ENCODE results near the gene IL1RN. TPM values are rescaled to one million over a fixed set of nuclear protein-coding genes. Genes with fewer than 3 reads are reported as not detected.
"Not testable (repeated sequence)": the region's sequence is repeated elsewhere in the genome, so short reads cannot be mapped to it uniquely, and the experiment has no call there.

The IL1RN gene
- total RNA-seq, 1 experiment from 2014 or later: not detected

GRCh38 chr2:113096842-113097618, 30.4 kb upstream of the IL1RN start:
- H3K36me3 ChIP-seq (ENCODE audit: control insufficient read depth, insufficient read depth, low read length); BruUV-seq (replicated peaks); intact Hi-C loops (cut with micrococcal nuclease; ENCODE audit: unreplicated experiment); H3K9me3 ChIP-seq (ENCODE audit: control insufficient read depth, insufficient read depth, low read depth, low read length); ATAC-seq; POLR2A ChIA-PET; H3K4me1 ChIP-seq (ENCODE audit: control insufficient read depth, insufficient read depth, low read length); H3K4me3 ChIP-seq (ENCODE audit: low read depth in 2 of 2, low read length in 2 of 2); CTCF ChIA-PET; DNase-seq (ENCODE audit: low read depth, low spot score); H3K27ac ChIP-seq (ENCODE audit: low read length); in situ Hi-C loops (cut with HindIII; ENCODE audit: low pct_unique_long_range_greater_than_20kb, low sequenced_read_pairs); H3K27me3 ChIP-seq (ENCODE audit: control insufficient read depth, insufficient read depth, low read length): not testable (repeated sequence)

GRCh38 chr2:113098041-113098440, 29.4 kb upstream of the IL1RN start:
- H3K27ac ChIP-seq (ENCODE audit: low read length): no peak overlapping the region
- no peaks in the 10 kb centered on the region for H3K4me1 ChIP-seq (ENCODE audit: control insufficient read depth, insufficient read depth, low read length)
- ATAC-seq: no peak
- TF ChIP-seq TCF7L2 (IDR thresholded peaks at IDR 0.05; ENCODE audit: low read depth, low read length) (no peak), CTCF (IDR thresholded peaks at IDR 0.05) (no peak), POLR2AphosphoS5 (IDR thresholded peaks at IDR 0.05; ENCODE audit: low read depth, low read length) (no peak), SIN3A (IDR thresholded peaks at IDR 0.05; ENCODE audit: borderline replicate concordance, insufficient read depth, low read depth, low read length) (no peak)
- TF ChIP-seq, protein P1, sequence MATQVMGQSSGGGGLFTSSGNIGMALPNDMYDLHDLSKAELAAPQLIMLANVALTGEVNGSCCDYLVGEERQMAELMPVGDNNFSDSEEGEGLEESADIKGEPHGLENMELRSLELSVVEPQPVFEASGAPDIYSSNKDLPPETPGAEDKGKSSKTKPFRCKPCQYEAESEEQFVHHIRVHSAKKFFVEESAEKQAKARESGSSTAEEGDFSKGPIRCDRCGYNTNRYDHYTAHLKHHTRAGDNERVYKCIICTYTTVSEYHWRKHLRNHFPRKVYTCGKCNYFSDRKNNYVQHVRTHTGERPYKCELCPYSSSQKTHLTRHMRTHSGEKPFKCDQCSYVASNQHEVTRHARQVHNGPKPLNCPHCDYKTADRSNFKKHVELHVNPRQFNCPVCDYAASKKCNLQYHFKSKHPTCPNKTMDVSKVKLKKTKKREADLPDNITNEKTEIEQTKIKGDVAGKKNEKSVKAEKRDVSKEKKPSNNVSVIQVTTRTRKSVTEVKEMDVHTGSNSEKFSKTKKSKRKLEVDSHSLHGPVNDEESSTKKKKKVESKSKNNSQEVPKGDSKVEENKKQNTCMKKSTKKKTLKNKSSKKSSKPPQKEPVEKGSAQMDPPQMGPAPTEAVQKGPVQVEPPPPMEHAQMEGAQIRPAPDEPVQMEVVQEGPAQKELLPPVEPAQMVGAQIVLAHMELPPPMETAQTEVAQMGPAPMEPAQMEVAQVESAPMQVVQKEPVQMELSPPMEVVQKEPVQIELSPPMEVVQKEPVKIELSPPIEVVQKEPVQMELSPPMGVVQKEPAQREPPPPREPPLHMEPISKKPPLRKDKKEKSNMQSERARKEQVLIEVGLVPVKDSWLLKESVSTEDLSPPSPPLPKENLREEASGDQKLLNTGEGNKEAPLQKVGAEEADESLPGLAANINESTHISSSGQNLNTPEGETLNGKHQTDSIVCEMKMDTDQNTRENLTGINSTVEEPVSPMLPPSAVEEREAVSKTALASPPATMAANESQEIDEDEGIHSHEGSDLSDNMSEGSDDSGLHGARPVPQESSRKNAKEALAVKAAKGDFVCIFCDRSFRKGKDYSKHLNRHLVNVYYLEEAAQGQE (IDR thresholded peaks at IDR 0.05; ENCODE audit: insufficient read depth in 1 of 2, low read depth in 2 of 2, low read length in 1 of 2): no peak
- no peak overlapping the region for H3K4me3 ChIP-seq (ENCODE audit: low read depth in 2 of 2, low read length in 2 of 2)
- POLR2A ChIA-PET: no interaction called here
- CTCF ChIA-PET: interaction anchor here (0.7 kb wide), 1 partner anchor 18 kb away, joined by 3 read pairs; no protein-coding TSS in a partner anchor
- no peaks in the 10 kb centered on the region for H3K36me3 ChIP-seq (ENCODE audit: control insufficient read depth, insufficient read depth, low read length)
- peaks cover 8% of the 10 kb centered on the region for H3K27me3 ChIP-seq (ENCODE audit: control insufficient read depth, insufficient read depth, low read length)
- BruUV-seq (replicated peaks): no TSS peak
- DNase-seq (ENCODE audit: low read depth, low spot score): no peak
- H3K9me3 ChIP-seq (ENCODE audit: control insufficient read depth, insufficient read depth, low read depth, low read length): no peaks in the 10 kb centered on the region
- intact Hi-C loops (cut with micrococcal nuclease; ENCODE audit: unreplicated experiment): no loop called here
- in situ Hi-C loops (cut with HindIII; ENCODE audit: low pct_unique_long_range_greater_than_20kb, low sequenced_read_pairs): no loop called here

GRCh38 chr2:113098532-113098931, 28.9 kb upstream of the IL1RN start:
- BruUV-seq (replicated peaks): no TSS peak
- Histone ChIP-seq H3K4me1 (ENCODE audit: control insufficient read depth, insufficient read depth, low read length) (no peaks in the 10 kb centered on the region), H3K36me3 (ENCODE audit: control insufficient read depth, insufficient read depth, low read length) (no peaks in the 10 kb centered on the region), H3K27me3 (ENCODE audit: control insufficient read depth, insufficient read depth, low read length) (peaks cover 4% of the 10 kb centered on the region), H3K4me3 (ENCODE audit: low read depth in 2 of 2, low read length in 2 of 2) (no peak overlapping the region), H3K27ac (ENCODE audit: low read length) (no peak overlapping the region), H3K9me3 (ENCODE audit: control insufficient read depth, insufficient read depth, low read depth, low read length) (no peaks in the 10 kb centered on the region)
- TF ChIP-seq, protein P1 (IDR thresholded peaks at IDR 0.05; ENCODE audit: insufficient read depth in 1 of 2, low read depth in 2 of 2, low read length in 1 of 2): no peak
- TF ChIP-seq TCF7L2 (IDR thresholded peaks at IDR 0.05; ENCODE audit: low read depth, low read length) (no peak), SIN3A (IDR thresholded peaks at IDR 0.05; ENCODE audit: borderline replicate concordance, insufficient read depth, low read depth, low read length) (no peak), POLR2AphosphoS5 (IDR thresholded peaks at IDR 0.05; ENCODE audit: low read depth, low read length) (no peak), CTCF (IDR thresholded peaks at IDR 0.05) (no peak)
- ATAC-seq (no peak), DNase-seq (ENCODE audit: low read depth, low spot score) (no peak)
- intact Hi-C loops (cut with micrococcal nuclease; ENCODE audit: unreplicated experiment): no loop called here
- CTCF ChIA-PET: no interaction called here
- POLR2A ChIA-PET: no interaction called here
- in situ Hi-C loops (cut with HindIII; ENCODE audit: low pct_unique_long_range_greater_than_20kb, low sequenced_read_pairs): no loop called here
